Vagina (tissue), 2 donors: ENCODE measurements around the gene TBCB.

Source experiments
- CTCF ChIP-seq, 3 experiments: fragments of 450-650 bp in 2 of 3; fragments of 200-600 bp in 1 of 3; sonication (generic) in 1 of 3; IDR thresholded peaks; one replicate each; pipeline ENCODE4 v1.5.1; 2017 to 2019; ENCODE audit warnings: antibody characterized with exemption in 3 of 3, mild to moderate bottlenecking in 2 of 3, moderate library complexity in 2 of 3
- POLR2A ChIP-seq, 2 donors: fragments of 450-650 bp; IDR thresholded peaks; one replicate each; pipeline ENCODE4 v1.6.1; 2017; ENCODE audit warnings: antibody characterized with exemption in 2 of 2, mild to moderate bottlenecking in 2 of 2, moderate library complexity in 2 of 2

GRCh38 chr19:36106991-36107390, 8.3 kb upstream of the TBCB start:
- TF ChIP-seq CTCF (IDR thresholded peaks at IDR 0.05) (no peak), POLR2A (IDR thresholded peaks at IDR 0.05) (no peak)
